Effector memory CD8-positive, alpha-beta T cell (primary cell): Measurements from ENCODE around the gene MDFIC.

Source experiments
- ATAC-seq: fragments of 150-1000 bp; cut with Tn5 transposase; replicated peaks from 2 replicates; pipeline ENCODE4 v1.10.0; 2021; ENCODE audit warnings: mild to moderate bottlenecking, moderate library complexity
- DNase-seq, 3 experiments: peaks; one replicate each; pipeline ENCODE4 v3.0.0; 2021
- H3K27ac Mint-ChIP-seq, 2 donors: one replicate each; pipeline ENCODE4 v1.8.0; 2022; ENCODE audit warnings: mild to moderate bottlenecking in 2 of 2, mixed read lengths in 2 of 2, moderate library complexity in 2 of 2
- H3K27me3 Mint-ChIP-seq, 2 donors: one replicate each; pipeline ENCODE4 v1.8.0; 2022; ENCODE audit warnings: mixed read lengths in 2 of 2
- H3K36me3 Mint-ChIP-seq: one replicate; pipeline ENCODE4 v1.8.0; 2022; ENCODE audit warnings: mild to moderate bottlenecking, moderate library complexity, mixed read lengths; ENCODE audit not compliant: insufficient read depth
- H3K4me1 Mint-ChIP-seq, 2 donors: one replicate each; pipeline ENCODE4 v1.8.0; 2022; ENCODE audit warnings: low read depth in 2 of 2, mixed read lengths in 2 of 2
- H3K4me3 Mint-ChIP-seq, 2 donors: one replicate each; pipeline ENCODE4 v1.8.0; 2022; ENCODE audit warnings: mild to moderate bottlenecking in 2 of 2, mixed read lengths in 2 of 2, moderate library complexity in 2 of 2
- H3K9me3 Mint-ChIP-seq, 2 donors: one replicate each; pipeline ENCODE4 v1.8.0; 2022; ENCODE audit warnings: mixed read lengths in 2 of 2

MDFIC gene

DNA sequence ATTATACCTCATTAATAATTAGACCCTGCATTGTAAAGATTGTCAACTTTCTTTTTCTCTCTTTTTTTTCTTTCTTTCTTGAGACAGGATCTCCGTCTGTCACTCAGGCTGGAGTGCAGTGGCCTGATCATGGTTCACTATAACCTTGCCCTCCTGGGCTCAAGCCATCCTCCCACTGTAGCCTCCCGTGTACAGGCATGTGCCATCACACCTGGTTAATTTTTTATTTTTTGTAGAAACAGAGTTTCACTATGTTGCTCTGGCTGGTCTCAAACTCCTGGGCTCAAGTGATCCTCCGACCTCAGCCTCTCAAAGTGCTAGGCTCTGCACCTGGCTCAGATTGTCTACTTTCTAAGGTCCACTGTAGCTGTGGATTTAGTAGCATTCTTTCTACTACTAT, 50.7 kb downstream of the MDFIC start:
- H3K9me3 Mint-ChIP-seq, result no peaks in the 10 kb centered on the region
- H3K4me1 Mint-ChIP-seq, result peaks cover 43 to 66% of the 10 kb centered on the region in 2 donors
- no peaks in the 10 kb centered on the region for H3K27me3 Mint-ChIP-seq
- H3K36me3 Mint-ChIP-seq, result peaks cover 2% of the 10 kb centered on the region
- H3K4me3 Mint-ChIP-seq, result peak overlapping the region; percentile 30 to 41
- no peak for ATAC-seq
- DNase-seq, result no peak
- H3K27ac Mint-ChIP-seq, result peak overlapping the region in 1 of 2 donors; percentile 48

DNA sequence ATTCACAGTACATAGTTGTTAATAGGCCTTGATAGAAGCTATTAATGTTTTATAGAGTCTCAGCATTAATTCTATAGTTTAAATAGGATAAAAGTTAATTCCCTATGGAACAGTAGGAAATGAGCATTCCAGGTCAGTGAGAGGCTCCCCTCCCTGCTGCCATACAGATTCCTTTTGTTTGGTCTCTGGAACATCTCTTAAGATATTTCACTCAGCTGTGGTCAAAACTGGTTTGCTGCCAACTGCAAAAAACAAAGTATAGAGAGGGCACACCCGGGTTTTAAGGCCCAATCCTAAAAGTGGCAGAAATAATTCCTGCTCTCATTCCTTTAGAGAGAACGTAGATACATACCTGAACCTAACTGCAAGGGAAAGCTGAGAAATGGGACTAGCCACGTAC, 51.3 kb downstream of the MDFIC start:
- Mint-ChIP-seq H3K27ac (no peak overlapping the region), H3K27me3 (no peaks in the 10 kb centered on the region), H3K4me1 (peaks cover 45 to 66% of the 10 kb centered on the region in 2 donors), H3K9me3 (no peaks in the 10 kb centered on the region), H3K4me3 (no peak overlapping the region), H3K36me3 (peaks cover 2% of the 10 kb centered on the region)
- DNase-seq (no peak), ATAC-seq (no peak)

DNA sequence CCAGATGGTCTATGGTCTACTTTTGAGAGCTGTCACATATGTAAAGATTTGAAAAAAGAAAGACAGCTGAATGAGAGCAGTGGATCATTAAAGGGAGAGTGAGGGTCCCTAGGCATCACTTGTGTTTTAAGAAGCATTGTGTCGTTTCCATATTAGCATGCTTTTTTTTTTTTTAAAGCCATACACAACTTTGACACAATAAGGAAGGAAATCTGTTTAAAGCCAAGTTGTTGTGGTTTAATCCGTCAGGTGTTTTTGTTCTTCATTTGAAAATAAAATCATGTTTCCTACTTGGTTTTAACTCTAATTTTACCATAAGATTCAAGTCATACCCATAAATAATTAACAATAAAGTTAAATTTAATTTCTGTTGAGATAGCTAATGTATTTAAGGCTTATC, 53.5 kb downstream of the MDFIC start:
- no peak for DNase-seq
- peak overlapping the region; percentile 17 to 64 for H3K27ac Mint-ChIP-seq
- H3K27me3 Mint-ChIP-seq, result no peaks in the 10 kb centered on the region
- peaks cover 43 to 65% of the 10 kb centered on the region in 2 donors for H3K4me1 Mint-ChIP-seq
- H3K9me3 Mint-ChIP-seq, result no peaks in the 10 kb centered on the region
- ATAC-seq, result no peak
- peaks cover 14% of the 10 kb centered on the region for H3K36me3 Mint-ChIP-seq
- peak overlapping the region in 1 of 2 donors; percentile 38 for H3K4me3 Mint-ChIP-seq

DNA sequence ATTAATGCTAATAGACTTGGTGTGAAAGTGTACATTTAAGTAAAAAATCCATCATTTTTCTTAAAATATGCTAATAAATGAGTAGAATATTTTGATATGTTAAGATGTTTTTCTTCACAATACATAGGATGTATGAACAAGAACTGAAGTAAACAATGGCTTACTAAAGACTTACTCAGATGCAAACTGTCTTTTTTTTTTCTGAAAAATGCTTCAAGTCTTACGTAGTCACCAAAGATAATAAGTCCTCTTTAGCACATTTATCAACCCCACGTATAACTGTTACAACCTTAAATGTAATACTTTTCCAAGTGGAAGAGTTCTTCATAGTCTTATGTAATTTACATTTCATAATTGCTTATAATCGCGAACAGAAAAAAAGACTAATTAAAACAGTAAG, 54.8 kb downstream of the MDFIC start:
- ATAC-seq (no peak), DNase-seq (no peak)
- no peak overlapping the region for H3K4me3 Mint-ChIP-seq
- H3K27ac Mint-ChIP-seq, result no peak overlapping the region
- peaks cover 19% of the 10 kb centered on the region for H3K36me3 Mint-ChIP-seq
- H3K4me1 Mint-ChIP-seq, result peaks cover 42 to 63% of the 10 kb centered on the region in 2 donors
- no peaks in the 10 kb centered on the region for H3K27me3 Mint-ChIP-seq
- H3K9me3 Mint-ChIP-seq, result no peaks in the 10 kb centered on the region

DNA sequence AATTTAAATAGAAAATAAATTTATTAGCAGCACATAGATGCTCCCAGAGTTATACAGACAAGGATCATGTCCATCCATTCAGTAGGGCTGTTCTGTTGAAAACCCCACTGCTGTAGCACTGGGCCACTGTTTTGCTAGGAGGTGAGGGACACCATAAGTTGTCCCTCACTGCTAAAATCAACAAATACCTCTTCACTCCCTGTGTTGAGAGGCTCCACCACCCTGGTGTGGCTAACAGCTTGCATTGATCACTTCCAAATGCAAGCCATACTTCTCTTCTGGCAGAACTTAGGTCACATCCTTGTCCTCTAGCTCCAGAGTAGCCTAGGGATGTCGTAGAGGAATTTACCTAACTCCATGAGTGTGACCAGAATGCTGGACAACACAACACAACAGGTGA, 55.4 kb downstream of the MDFIC start:
- H3K9me3 Mint-ChIP-seq, result no peaks in the 10 kb centered on the region
- peaks cover 43 to 62% of the 10 kb centered on the region in 2 donors for H3K4me1 Mint-ChIP-seq
- DNase-seq, result no peak
- no peak overlapping the region for H3K4me3 Mint-ChIP-seq
- H3K27ac Mint-ChIP-seq, result no peak overlapping the region
- H3K36me3 Mint-ChIP-seq, result peaks cover 21% of the 10 kb centered on the region
- H3K27me3 Mint-ChIP-seq, result no peaks in the 10 kb centered on the region
- ATAC-seq, result no peak

DNA sequence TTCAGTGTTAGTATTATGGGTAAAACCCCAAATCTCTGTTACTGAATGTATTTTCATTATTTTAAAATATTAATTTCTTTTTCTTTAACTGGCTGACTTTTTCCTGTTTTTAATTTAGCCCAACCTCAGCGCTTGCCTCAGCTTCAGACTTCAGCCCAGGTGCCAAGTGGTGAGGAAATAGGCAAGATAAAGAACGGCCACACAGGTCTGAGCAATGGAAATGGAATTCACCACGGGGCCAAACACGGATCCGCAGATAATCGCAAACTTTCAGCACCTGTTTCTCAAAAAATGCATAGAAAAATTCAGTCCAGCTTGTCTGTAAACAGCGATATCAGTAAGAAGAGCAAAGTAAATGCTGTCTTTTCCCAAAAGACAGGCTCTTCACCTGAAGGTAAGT, 57.5 kb downstream of the MDFIC start:
- H3K4me1 Mint-ChIP-seq, result peaks cover 32 to 43% of the 10 kb centered on the region in 2 donors
- H3K36me3 Mint-ChIP-seq, result peaks cover 42% of the 10 kb centered on the region

DNA sequence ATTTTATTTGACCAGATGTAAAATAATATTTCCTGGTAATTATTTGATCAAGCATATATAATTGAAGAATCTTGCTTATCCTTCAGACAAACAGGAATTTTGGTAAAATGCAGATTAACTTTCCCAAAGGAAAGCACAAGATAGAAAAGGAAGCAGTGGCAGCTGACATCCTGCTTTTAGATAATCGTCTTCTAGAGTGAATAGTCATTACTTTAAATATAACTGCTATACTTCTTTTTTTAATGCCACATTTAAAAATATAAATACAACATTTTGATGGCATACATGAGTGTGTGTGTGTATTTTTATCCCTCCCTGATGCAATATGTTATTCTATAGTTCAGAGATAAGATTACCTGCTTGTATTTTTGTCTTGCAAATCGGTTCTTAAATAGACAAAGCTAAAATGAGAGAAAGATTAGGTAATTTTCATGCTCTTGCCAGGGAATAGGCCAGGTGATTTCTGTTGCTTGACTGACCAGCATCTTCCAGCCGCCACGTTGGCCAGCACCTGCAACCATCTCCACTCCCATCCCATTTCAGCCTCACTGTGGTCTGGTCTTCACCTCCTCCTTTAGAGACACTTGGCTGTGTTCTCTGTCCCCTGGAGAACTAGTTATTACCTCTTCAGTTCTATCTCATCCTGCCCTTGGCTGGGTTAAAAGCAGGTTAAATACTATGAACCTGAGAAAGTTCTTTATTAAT, 58.1 kb downstream of the MDFIC start:
- no peaks in the 10 kb centered on the region for H3K9me3 Mint-ChIP-seq
- ATAC-seq (no peak), DNase-seq (no peak)
- H3K4me3 Mint-ChIP-seq, result peak overlapping the region in 1 of 2 donors; percentile 38
- H3K27ac Mint-ChIP-seq, result peak overlapping the region; percentile 71 to 88
- no peaks in the 10 kb centered on the region for H3K27me3 Mint-ChIP-seq
- peaks cover 43% of the 10 kb centered on the region for H3K36me3 Mint-ChIP-seq
- H3K4me1 Mint-ChIP-seq, result peaks cover 29 to 40% of the 10 kb centered on the region in 2 donors

More for the DNA sequence above, 57.5 kb downstream of the MDFIC start:
- DNase-seq, result no peak
- no peak overlapping the region for H3K4me3 Mint-ChIP-seq
- no peaks in the 10 kb centered on the region for H3K9me3 Mint-ChIP-seq
- peak; percentile 28 for ATAC-seq
- H3K27ac Mint-ChIP-seq, result peak overlapping the region in 1 of 2 donors; percentile 88
- H3K27me3 Mint-ChIP-seq, result no peaks in the 10 kb centered on the region

DNA sequence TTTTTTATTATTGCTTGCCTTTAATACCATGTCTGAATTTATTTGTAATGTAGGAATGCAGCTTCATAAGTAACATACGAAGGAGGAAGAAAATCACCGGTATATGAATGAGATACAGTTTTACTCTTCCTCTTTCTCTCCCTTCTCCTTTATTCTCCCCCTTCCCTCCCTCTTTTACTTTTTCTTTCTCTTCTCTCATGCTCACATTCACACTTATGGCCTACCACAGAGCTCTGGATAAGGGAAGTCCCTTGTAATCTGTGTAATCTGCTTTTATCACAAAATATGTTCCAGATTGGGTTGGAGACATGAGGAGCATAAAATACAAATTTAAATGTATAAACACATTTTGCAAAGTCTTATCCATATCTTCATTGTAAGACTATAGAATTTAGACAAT, 59.4 kb downstream of the MDFIC start:
- DNase-seq, result no peak
- peak; percentile 73 for ATAC-seq
- Mint-ChIP-seq H3K27me3 (no peaks in the 10 kb centered on the region), H3K36me3 (peaks cover 43% of the 10 kb centered on the region), H3K9me3 (no peaks in the 10 kb centered on the region), H3K4me1 (peaks cover 34 to 46% of the 10 kb centered on the region in 2 donors), H3K27ac (peak overlapping the region; percentile 81 to 88), H3K4me3 (peak overlapping the region in 1 of 2 donors; percentile 21)

DNA sequence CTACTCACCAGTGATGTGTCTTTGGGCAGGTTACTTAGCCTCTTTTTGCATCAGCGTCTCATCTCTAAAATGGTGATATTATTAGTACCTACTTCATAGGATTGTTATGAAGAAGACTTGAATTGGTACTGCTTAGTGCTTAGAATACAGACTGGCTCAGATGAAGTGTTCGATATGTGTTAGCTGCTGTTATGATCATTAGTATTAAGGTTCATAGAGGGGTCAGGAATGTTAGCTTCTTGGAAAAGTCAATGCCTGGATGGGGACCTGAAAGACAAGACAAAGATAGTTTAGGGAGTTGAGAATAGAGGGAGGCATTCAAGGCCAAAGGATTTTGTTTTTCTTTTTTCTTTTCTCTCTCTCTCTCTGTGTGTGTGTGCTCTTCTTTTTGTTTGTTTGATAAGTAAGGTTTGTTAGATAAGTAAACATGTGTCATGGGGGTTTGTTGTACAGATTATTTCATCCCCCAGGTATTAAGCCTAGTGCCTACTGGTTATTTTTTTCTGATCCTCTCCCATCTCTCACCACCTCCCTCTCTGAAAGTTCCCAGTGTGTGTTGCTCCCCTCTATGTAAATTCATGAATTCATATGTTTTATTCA, 63.3 kb downstream of the MDFIC start:
- no peak for ATAC-seq
- H3K36me3 Mint-ChIP-seq, result peaks cover 34% of the 10 kb centered on the region
- H3K4me1 Mint-ChIP-seq, result peaks cover 30 to 41% of the 10 kb centered on the region in 2 donors
- no peak overlapping the region for H3K4me3 Mint-ChIP-seq
- no peak for DNase-seq
- peak overlapping the region in 1 of 2 donors; percentile 18 for H3K27ac Mint-ChIP-seq
- no peaks in the 10 kb centered on the region for H3K9me3 Mint-ChIP-seq
- no peaks in the 10 kb centered on the region for H3K27me3 Mint-ChIP-seq

DNA sequence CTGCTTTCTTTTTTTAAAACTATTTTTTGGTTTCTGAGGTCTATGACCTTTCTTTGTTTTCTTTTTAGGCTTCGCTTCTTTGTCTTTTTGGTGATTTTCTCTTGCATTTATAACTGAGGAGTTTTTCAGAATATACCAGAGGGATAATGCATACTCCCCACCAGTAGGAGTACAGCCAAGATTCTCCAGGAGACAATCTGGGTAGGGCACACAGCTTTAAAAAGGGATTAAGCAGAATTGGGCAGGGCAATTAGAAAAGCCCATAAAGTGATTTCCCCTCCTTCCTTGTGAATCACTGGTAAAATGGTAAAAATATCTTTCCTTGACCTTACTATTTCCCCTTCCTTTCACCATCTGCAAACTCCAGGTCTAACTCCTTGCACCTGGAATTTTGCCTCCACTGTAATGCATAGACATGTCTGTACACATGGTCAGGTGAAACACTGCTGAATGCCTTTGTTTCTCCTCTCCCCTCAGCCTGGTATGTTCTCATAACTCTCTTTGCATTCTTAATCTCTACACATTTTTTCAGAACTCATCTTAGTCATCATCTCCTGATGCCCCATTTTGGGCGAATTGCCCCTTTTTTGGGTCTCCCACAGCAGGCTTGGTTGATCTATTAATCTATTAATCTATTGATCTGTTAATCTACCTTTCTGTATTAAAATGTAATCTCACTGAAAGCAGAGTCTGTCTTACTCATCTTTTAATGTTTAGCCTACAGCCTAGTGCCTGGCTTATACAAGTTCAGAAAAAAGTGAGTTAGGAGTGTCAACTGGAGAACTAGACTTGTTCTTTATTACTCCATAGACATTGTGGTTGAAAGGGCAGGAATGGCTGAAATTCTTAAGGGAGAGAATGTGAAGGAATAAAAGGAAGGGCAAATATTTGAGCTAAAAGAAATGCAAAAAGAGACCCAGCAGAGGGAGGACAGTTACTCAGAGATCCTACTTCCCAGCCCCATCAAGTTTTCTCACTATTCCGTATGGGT, 64.6 kb downstream of the MDFIC start:
- no peaks in the 10 kb centered on the region for H3K27me3 Mint-ChIP-seq
- no peak for ATAC-seq
- H3K4me3 Mint-ChIP-seq, result no peak overlapping the region
- peak overlapping the region; percentile 3 to 4 for H3K27ac Mint-ChIP-seq
- H3K36me3 Mint-ChIP-seq, result peaks cover 27% of the 10 kb centered on the region
- H3K9me3 Mint-ChIP-seq, result no peaks in the 10 kb centered on the region
- DNase-seq, result no peak
- peaks cover 19 to 30% of the 10 kb centered on the region in 2 donors for H3K4me1 Mint-ChIP-seq

DNA sequence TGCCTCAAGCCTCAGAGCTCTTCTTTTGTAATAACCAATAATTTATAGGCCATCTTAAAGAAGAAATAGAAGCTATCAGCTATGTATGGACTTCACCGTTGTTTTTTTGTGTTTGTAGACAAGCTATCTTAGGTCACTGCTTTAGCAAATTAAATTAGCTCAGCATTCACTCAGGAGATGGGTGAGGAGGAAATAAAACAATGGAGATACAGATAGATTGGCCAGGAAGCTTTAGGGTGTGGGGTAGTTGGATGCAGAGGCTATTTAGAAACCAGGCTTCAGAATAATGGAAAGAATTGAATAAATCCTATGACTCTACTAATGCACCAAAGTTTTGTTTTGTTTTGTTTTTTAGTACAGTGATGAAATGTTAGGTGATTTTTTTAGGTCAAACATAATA, 66.1 kb downstream of the MDFIC start:
- peaks cover 12 to 38% of the 10 kb centered on the region in 2 donors for H3K4me1 Mint-ChIP-seq
- no peaks in the 10 kb centered on the region for H3K9me3 Mint-ChIP-seq
- ATAC-seq, result no peak
- H3K27ac Mint-ChIP-seq, result no peak overlapping the region
- no peak overlapping the region for H3K4me3 Mint-ChIP-seq
- H3K36me3 Mint-ChIP-seq, result peaks cover 17% of the 10 kb centered on the region
- DNase-seq, result no peak
- H3K27me3 Mint-ChIP-seq, result no peaks in the 10 kb centered on the region

DNA sequence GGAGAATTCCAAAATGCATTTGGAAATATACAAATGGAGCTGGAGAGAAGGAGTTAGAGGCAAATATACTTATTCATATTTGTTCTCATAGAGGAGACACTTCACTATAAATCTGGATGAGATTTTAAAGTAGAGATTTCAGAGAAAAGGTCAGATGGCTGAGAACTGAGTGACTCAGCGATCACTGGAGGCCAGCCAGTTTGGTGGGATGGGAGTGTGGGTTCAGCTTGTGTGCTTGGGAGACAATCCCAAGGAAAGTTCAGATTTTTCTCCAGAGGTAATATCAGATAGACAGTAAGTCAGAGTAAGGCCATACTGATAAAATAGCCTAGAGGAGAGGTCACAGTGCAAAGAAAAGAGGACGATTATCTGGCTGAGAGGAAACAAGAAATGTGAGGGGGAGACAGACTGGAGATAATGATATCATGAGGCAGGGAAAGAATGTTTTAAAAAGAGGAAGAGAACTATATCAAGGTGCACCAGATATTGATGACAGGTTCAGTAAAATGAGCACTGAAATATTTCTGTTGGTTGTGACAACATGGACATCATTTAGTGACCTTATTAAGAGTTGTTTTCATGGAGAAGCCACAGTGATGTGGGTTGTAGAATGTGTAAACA, 67.0 kb downstream of the MDFIC start:
- Mint-ChIP-seq H3K27ac (no peak overlapping the region), H3K36me3 (peaks cover 9% of the 10 kb centered on the region), H3K4me3 (no peak overlapping the region), H3K27me3 (no peaks in the 10 kb centered on the region), H3K9me3 (no peaks in the 10 kb centered on the region), H3K4me1 (peaks cover 19 to 46% of the 10 kb centered on the region in 2 donors)
- ATAC-seq (no peak), DNase-seq (no peak)

DNA sequence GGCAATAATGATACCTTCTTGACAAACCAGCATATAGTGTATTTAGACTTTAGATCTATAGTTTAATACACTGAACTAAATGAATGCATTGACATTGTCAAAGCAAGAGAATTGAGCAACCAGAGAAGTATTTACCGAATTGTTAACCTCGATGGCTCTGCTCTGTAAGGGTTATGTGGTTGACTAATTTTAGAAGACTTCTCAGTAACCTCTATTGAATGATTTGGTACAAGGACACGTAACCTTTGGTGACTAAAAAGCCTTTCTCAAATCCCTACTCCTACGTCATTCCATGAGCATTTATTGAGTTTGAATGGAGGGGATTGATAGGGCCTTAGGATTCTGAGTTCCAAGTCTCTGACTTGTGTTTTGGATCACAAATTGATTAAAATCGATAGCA, 67.6 kb downstream of the MDFIC start:
- Mint-ChIP-seq H3K4me3 (no peak overlapping the region), H3K27me3 (no peaks in the 10 kb centered on the region), H3K27ac (no peak overlapping the region), H3K36me3 (peaks cover 3% of the 10 kb centered on the region), H3K9me3 (no peaks in the 10 kb centered on the region), H3K4me1 (peaks cover 22 to 50% of the 10 kb centered on the region in 2 donors)
- ATAC-seq, result no peak
- no peak for DNase-seq
